Measurements from ENCODE around the gene SCT.

SCT gene

GRCh38 chr11:623349-623869 lies 3.6 kb downstream of the SCT start:
- Histone ChIP-seq H3K27ac (replicated peaks) (no peak overlapping the region), H3K27me3 (ENCODE audit: insufficient read depth, poor library complexity, severe bottlenecking) (no peaks in the 10 kb centered on the region), H3K4me3 (replicated peaks; ENCODE audit: insufficient read depth, low read length) (no peak overlapping the region)
- no peak for DNase-seq (ENCODE audit: low read depth in 1 of 2, low spot score in 1 of 2)
- no peak for TF ChIP-seq GABPA (IDR thresholded peaks at IDR 0.05; ENCODE audit: low read depth)
- TF ChIP-seq, protein P1, sequence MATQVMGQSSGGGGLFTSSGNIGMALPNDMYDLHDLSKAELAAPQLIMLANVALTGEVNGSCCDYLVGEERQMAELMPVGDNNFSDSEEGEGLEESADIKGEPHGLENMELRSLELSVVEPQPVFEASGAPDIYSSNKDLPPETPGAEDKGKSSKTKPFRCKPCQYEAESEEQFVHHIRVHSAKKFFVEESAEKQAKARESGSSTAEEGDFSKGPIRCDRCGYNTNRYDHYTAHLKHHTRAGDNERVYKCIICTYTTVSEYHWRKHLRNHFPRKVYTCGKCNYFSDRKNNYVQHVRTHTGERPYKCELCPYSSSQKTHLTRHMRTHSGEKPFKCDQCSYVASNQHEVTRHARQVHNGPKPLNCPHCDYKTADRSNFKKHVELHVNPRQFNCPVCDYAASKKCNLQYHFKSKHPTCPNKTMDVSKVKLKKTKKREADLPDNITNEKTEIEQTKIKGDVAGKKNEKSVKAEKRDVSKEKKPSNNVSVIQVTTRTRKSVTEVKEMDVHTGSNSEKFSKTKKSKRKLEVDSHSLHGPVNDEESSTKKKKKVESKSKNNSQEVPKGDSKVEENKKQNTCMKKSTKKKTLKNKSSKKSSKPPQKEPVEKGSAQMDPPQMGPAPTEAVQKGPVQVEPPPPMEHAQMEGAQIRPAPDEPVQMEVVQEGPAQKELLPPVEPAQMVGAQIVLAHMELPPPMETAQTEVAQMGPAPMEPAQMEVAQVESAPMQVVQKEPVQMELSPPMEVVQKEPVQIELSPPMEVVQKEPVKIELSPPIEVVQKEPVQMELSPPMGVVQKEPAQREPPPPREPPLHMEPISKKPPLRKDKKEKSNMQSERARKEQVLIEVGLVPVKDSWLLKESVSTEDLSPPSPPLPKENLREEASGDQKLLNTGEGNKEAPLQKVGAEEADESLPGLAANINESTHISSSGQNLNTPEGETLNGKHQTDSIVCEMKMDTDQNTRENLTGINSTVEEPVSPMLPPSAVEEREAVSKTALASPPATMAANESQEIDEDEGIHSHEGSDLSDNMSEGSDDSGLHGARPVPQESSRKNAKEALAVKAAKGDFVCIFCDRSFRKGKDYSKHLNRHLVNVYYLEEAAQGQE (IDR thresholded peaks at IDR 0.05; ENCODE audit: insufficient replicate concordance, low read depth) = no peak
- no peak for TF ChIP-seq CTCF (IDR thresholded peaks at IDR 0.05; ENCODE audit: insufficient read depth, low read length)
- no peak for TF ChIP-seq POLR2AphosphoS5 (IDR thresholded peaks at IDR 0.05; ENCODE audit: low read depth)
- TF ChIP-seq SPI1 (IDR thresholded peaks at IDR 0.05; ENCODE audit: borderline replicate concordance, low read depth) = no peak

- Histone ChIP-seq H3K4me3 (replicated peaks; ENCODE audit: insufficient read depth, low read length) (no peak overlapping the region), H3K27me3 (ENCODE audit: insufficient read depth, poor library complexity, severe bottlenecking) (no peaks in the 10 kb centered on the region), H3K27ac (replicated peaks) (no peak overlapping the region)
- TF ChIP-seq SPI1 (IDR thresholded peaks at IDR 0.05; ENCODE audit: borderline replicate concordance, low read depth) (no peak), POLR2AphosphoS5 (IDR thresholded peaks at IDR 0.05; ENCODE audit: low read depth) (no peak), CTCF (IDR thresholded peaks at IDR 0.05; ENCODE audit: insufficient read depth, low read length) (no peak), GABPA (IDR thresholded peaks at IDR 0.05; ENCODE audit: low read depth) (no peak)
- TF ChIP-seq, protein P1 (IDR thresholded peaks at IDR 0.05; ENCODE audit: insufficient replicate concordance, low read depth) = no peak
- no peak for DNase-seq (ENCODE audit: low read depth in 1 of 2, low spot score in 1 of 2)
Observed at GRCh38 chr11:621838-622237, 5.1 kb downstream of the SCT start.

GRCh38 chr11:620935-621814 lies 5.8 kb downstream of the SCT start:
- TF ChIP-seq CTCF (IDR thresholded peaks at IDR 0.05; ENCODE audit: insufficient read depth, low read length) (no peak), SPI1 (IDR thresholded peaks at IDR 0.05; ENCODE audit: borderline replicate concordance, low read depth) (no peak), GABPA (IDR thresholded peaks at IDR 0.05; ENCODE audit: low read depth) (no peak), POLR2AphosphoS5 (IDR thresholded peaks at IDR 0.05; ENCODE audit: low read depth) (no peak)
- TF ChIP-seq, protein P1 (IDR thresholded peaks at IDR 0.05; ENCODE audit: insufficient replicate concordance, low read depth) = no peak
- no peak overlapping the region for H3K4me3 ChIP-seq (replicated peaks; ENCODE audit: insufficient read depth, low read length)
- no peak overlapping the region for H3K27ac ChIP-seq (replicated peaks)
- no peaks in the 10 kb centered on the region for H3K27me3 ChIP-seq (ENCODE audit: insufficient read depth, poor library complexity, severe bottlenecking)
- no peak for DNase-seq (ENCODE audit: low read depth in 1 of 2, low spot score in 1 of 2)
